Measurements from ENCODE around the gene ALG10B. TPM values are rescaled to one million over a fixed set of nuclear protein-coding genes. Genes with fewer than 3 reads are reported as not detected.
"Not testable (repeated sequence)": the region's sequence is repeated elsewhere in the genome, so short reads cannot be mapped to it uniquely, and the experiment has no call there.

ALG10B gene
- 3.9 and 4.9 TPM in 2 replicates for total RNA-seq (2014; rRNA removed; shearing (Covaris generic))

DNA sequence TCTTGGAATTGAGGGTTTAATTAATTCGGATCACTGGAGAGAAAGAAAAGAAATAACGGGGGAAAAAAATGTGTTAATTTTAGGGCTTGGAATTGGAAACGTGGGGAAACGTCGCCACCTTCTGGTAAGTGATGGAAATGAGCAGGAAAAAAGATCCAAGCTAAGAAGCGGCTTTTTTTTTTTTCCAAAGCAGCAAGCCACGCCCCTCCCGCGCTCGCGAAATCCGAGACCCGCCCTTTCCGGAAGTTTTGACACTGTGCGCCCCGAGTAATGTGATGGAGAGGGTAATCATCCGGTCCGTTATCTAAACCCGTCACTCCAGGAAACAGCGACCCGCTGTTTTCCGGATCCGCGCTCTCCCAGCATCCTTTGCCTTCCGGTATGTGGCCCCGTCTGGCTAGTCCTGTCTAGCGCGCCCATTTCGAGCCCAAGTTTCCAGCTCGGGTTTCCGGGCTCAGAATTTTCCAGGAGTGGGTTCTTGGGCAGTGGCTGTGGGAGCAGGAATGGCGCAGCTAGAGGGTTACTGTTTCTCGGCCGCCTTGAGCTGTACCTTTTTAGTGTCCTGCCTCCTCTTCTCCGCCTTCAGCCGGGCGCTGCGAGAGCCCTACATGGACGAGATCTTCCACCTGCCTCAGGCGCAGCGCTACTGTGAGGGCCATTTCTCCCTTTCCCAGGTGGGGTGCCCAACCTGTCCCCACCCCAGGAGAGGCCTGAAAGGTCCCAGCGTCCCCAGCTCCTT, at the start of gene ALG10B:
TSS of gene ALG10B (plus strand) at position 384 of the 739 bp plus-strand sequence. CDS start at position 504, 120 bp downstream.
- peak; percentile 94 for DNase-seq (ENCODE audit: low read depth)

DNA sequence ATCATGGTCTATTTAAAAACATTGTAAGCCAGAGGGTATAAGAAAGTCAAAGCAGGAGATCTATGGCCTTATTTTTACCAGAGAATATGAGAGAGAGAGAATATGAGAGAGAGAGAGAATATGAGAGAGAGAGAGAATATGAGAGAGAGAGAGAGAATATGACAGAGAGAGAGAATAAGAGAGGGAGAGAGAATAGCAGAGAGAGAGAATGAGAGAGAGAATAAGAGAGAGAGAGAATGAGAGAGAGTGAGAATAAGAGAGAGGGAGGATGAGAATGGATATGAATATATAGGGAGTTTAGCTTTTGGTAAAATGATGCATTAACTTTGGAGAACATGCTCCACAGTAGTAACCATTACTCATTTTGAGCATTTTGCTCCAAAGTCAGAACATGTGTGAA, 48.0 kb upstream of the ALG10B start:
- DNase-seq (ENCODE audit: low read depth): no peak

DNA sequence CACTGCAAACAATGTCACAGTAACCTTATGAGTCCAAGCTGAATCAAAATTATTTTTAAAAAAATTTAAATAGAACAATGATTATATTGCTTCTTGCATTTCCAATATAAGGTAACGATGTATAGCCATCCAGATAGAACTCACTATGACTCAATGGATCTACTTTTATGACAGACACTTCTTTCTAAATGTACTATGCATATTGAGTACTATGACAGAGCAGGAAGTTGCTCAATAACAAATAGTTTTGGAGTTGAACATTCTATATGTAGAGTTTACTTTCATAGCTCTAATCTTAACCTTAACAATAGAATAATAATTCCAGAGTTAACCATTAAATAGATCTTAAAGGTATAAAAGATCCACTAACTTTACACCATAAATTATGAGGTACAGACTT, 46.7 kb upstream of the ALG10B start:
- no peak for DNase-seq (ENCODE audit: low read depth)

GRCh38 chr12:38279756-38280155, 36.8 kb upstream of the ALG10B start:
- DNase-seq (ENCODE audit: low read depth): peak; percentile 11

DNA sequence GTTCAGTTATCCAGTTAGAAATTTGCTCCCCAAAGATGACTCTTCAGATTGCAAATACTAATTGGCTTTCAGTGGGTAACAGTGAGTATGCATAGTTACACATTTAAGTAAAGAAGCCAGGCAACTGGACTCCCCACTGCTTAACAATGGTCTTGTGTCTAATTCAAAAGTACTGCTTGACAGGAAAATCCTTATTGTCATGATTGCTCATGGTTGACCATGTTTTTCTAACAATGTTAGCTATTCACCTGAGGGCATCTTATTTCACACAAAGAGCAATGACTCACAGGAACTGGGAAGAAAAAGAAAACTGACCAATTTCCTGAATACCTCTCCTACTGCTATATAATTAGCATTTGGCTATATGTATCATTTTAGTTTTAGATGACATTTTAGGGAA, 33.7 kb upstream of the ALG10B start:
- DNase-seq (ENCODE audit: low read depth): peak; percentile 77

GRCh38 chr12:38289396-38289795, 27.2 kb upstream of the ALG10B start:
- no peak for DNase-seq (ENCODE audit: low read depth)

DNA sequence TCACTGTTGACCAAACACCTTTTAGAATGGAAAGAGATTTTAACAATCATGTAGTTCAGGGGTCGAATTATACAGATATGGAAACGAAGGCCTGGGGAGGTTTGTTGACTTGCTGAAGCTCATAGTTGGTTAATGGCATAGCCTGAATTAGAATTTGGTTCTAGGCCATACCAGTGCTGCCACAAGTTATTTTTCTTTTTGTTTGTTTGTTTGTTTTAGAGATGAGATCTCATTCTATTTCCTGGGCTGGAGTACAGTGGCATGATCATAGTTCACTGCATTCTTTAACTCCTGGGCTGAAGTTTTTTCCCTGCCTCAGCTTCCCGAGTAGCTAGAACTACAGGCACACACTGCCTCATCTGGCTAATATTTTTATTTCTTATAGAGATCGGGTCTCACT, 25.4 kb upstream of the ALG10B start:
- DNase-seq (ENCODE audit: low read depth): no peak

DNA sequence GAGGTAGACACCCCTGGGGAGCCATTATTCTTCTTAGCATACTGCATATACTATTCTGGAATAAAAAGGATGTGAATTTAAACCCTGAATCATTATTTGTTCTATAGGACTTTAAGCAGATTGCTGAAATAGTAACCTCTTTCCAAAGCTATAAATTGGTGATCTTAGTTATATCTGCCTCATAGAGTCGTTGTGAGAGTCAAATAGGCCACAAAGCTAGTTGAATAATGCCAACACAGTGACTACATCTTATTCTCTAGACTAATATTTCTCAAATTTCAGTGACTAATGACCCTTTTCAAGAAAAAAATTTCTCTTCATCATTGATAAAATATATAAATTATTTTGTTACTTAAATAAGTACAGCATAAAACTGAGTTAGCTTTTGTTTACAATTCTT, 13.6 kb upstream of the ALG10B start:
- not testable (repeated sequence) for DNase-seq (ENCODE audit: low read depth)

- DNase-seq (ENCODE audit: low read depth): not testable (repeated sequence)
Measured at GRCh38 chr12:38321966-38322365, 5.4 kb downstream of the ALG10B start.

GRCh38 chr12:38324912-38325311, 8.3 kb downstream of the ALG10B start:
- DNase-seq (ENCODE audit: low read depth): no peak

GRCh38 chr12:38327356-38327755, 10.8 kb downstream of the ALG10B start:
- no peak for DNase-seq (ENCODE audit: low read depth)

DNA sequence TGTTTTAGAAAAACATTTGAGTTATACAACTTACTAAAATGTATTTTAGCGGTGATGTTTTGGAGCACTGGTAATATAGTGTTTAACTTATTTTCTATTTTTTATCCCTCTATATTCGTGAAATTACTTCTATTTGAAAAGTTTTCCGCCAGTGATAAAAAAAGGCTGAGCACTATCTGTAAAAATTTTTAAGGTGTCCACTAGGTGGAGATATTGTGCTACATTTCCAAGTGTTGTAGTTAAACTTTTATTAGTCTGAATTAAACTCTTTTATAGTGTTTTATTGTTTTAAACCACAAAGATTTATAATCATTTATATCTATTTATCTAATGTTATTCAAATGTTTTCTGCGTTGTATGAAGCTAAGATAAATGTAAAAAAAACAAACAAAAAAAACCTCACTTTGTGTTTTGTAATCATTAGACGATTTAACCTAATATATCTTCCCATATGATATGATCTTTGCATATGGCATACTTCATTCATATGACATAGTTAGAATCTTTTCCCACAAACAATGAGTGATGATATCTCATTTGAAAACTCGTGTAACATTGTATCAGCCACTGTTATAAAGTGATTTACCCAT, 11.8 kb downstream of the ALG10B start:
- peak; percentile 46 for DNase-seq (ENCODE audit: low read depth)

DNA sequence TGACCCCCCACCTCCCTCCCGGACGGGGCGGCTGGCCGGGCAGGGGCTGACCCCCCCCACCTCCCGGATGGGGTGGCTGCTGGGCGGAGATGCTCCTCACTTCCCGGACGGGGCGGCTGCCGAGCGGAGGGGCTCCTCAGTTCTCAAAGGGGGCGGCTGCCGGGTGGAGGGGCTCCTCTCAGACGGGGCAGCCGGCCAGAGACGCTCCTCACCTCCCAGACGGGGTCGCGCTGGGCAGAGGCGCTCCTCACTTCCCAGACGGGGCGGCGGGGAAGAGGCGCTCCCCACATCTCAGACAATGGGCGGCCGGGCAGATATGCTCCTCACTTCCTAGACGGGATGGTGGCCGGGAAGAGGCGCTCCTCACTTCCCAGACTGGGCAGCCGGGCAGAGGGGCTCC, 13.8 kb downstream of the ALG10B start:
- DNase-seq (ENCODE audit: low read depth): not testable (repeated sequence)

- no peak for DNase-seq (ENCODE audit: low read depth)
Measured at GRCh38 chr12:38332814-38333213, 16.2 kb downstream of the ALG10B start.

DNA sequence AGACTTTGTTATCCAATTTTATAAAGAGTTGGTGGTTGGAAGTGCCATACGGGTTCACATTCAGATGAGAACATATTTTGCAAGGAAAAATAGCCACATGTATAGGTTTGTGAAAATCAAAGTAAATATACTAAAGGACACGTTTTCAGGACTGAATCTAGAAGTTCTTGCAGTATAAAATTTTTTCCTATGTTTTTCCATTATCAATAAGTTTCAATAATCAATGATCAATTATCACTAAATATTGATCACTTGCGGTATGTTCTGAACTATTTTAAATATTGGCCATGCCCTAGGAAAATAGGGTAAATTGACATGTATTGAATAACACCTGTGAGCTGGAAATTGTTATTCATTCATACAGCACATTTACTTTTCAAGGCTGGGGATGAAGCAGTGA, 25.9 kb downstream of the ALG10B start:
- no peak for DNase-seq (ENCODE audit: low read depth)

- not testable (repeated sequence) for DNase-seq (ENCODE audit: low read depth)
Measured at GRCh38 chr12:38343256-38343655, 26.7 kb downstream of the ALG10B start.

DNA sequence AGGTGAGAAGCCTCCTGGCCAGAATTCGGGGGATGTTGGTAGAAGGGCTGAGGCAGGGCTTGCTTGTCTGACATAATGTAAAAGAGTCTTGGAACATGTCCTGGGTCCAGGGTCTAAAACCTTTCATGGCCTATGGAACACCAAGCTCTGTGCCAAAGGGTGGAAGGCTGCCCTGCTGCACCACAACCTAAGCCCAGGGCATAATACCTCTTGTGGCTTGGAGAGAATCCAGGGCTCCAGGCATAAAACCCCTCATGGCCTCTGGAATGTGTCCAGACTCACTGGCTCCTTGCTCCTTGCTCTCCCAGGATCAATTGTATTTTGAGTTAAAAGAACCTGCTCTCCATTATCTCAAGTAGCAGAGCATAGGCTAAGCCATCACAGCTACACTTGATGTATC, 27.3 kb downstream of the ALG10B start:
- DNase-seq (ENCODE audit: low read depth): peak; percentile 9

- DNase-seq (ENCODE audit: low read depth): no peak
Measured at GRCh38 chr12:38350342-38351174, 34.0 kb downstream of the ALG10B start.

GRCh38 chr12:38351175-38351508, 34.6 kb downstream of the ALG10B start:
- peak; percentile 40 for DNase-seq (ENCODE audit: low read depth)

- no peak for DNase-seq (ENCODE audit: low read depth)
Measured at GRCh38 chr12:38367506-38367905, 50.9 kb downstream of the ALG10B start.

DNA sequence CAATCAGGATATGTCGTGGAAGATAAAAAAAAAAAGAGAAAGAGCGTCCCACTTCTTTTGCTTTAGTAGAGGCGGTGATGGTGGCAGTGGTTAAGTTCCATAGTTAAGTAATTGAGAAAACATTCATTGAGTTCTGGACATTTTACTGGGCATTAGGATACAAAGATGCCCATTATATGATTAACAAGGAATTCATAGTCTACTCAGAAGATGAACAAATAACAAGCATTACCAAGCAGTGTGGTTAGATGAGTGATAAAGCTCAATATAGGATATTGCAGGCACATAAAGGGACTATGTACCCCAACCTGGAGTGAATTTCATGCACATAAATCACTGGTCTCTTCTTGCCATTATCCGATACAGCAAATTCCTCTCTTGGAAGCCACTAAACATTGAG, 53.7 kb downstream of the ALG10B start:
- DNase-seq (ENCODE audit: low read depth): no peak

DNA sequence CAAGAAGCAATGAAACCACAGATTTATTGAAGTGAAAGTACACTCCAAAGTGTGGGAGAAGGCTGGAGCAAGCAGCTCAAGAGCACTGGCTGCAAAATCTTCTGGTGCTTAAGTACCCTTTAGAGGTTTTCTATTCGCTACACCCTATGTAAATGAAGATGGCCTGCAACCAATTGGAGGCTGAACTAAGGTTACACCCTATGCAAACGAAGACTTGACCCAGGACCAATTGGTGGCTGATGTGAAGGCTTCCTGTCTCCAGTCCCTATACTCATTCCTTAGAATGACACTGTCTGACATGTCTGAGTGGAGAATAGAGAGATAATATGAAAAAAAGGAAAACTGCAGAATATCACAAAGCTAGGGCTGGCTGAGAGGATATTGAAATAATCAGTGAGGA, 57.2 kb downstream of the ALG10B start:
- DNase-seq (ENCODE audit: low read depth): no peak

- no peak for DNase-seq (ENCODE audit: low read depth)
Measured at GRCh38 chr12:38374751-38375150, 58.2 kb downstream of the ALG10B start.
